Urinary bladder (tissue), 4 donors: Measurements from ENCODE around the gene MX1. TPM values are rescaled to one million over a fixed set of nuclear protein-coding genes. Genes with fewer than 3 reads are reported as not detected.

Source experiments
- DNase-seq: peaks from one replicate; pipeline ENCODE4 v3.0.0-alpha.2; 2015; ENCODE audit errors: extremely low spot score
- H3K27ac ChIP-seq: one replicate; pipeline ENCODE4 v1.5.1; 2013; ENCODE audit warnings: low read depth, mild to moderate bottlenecking, moderate library complexity
- H3K36me3 ChIP-seq: one replicate; pipeline ENCODE4 v1.6.1; 2013; ENCODE audit warnings: mild to moderate bottlenecking, moderate library complexity; ENCODE audit not compliant: insufficient read depth
- H3K4me1 ChIP-seq: one replicate; pipeline ENCODE4 v1.6.1; 2013; ENCODE audit warnings: mild to moderate bottlenecking, moderate library complexity; ENCODE audit not compliant: insufficient read depth
- H3K4me3 ChIP-seq: one replicate; pipeline ENCODE4 v1.5.1; 2013; ENCODE audit warnings: low read depth, low read length
- WGBS: extraction: QIAGEN DNeasy Blood & Tissue Kit; methylation state at CpG from one replicate; pipeline ENCODE4 v1.1.7; 2013; 5-methylcytosine and 5-hydroxymethylcytosine counted together
- polyA plus RNA-seq: library from polyadenylated mRNA; stranded (reverse); fragments of 200-250 nt; gene quantifications from one replicate; pipeline ENCODE4 v1.2.3, GENCODE V29; 2013
- total RNA-seq: library from RNA; depleted of rRNA; stranded (reverse); fragments of >200 nt; gene quantifications from one replicate; pipeline ENCODE4 v1.2.3, GENCODE V29; 2014
- donor health status: healthy with polysubstance abuse.
- donor health status: healthy.

The MX1 gene
- total and polyA plus RNA-seq, 2 donors, result 20.4 to 51.2 TPM

- 59% methylated on average over 7 of the region's 7 CpGs for WGBS
- Histone ChIP-seq H3K36me3 (no peaks in the 10 kb centered on the region), H3K4me3 (no peak overlapping the region), H3K4me1 (no peaks in the 10 kb centered on the region), H3K27ac (no peak overlapping the region)
- DNase-seq, result no peak
Measured at GRCh38 chr21:41506005-41506594, 80.1 kb downstream of the MX1 start.

GRCh38 chr21:41506611-41507520, 80.8 kb downstream of the MX1 start:
- 3% methylated on average over 64 of the region's 64 CpGs for WGBS
- H3K36me3 ChIP-seq, result no peaks in the 10 kb centered on the region
- peak overlapping the region; percentile 44 for H3K27ac ChIP-seq

GRCh38 chr21:41507521-41508414, 81.7 kb downstream of the MX1 start, which contains the start of gene TMPRSS2:
TSS of gene TMPRSS2 (minus strand) at chr21:41508158. CDS start at chr21:41498133, 10,025 bp downstream.
- H3K4me3 ChIP-seq, result peak within 1 kb of the TSS; percentile 19
- H3K36me3 ChIP-seq, result no peaks in the 10 kb centered on the region
- no peaks in the 10 kb centered on the region for H3K4me1 ChIP-seq
- no peak for DNase-seq
- under 1% methylated on average over 85 of the region's 85 CpGs for WGBS
- H3K27ac ChIP-seq, result peak within 1 kb of the TSS; percentile 45

More at GRCh38 chr21:41506611-41507520, 80.8 kb downstream of the MX1 start:
- H3K4me1 ChIP-seq, result no peaks in the 10 kb centered on the region
- no peak for DNase-seq
- peak overlapping the region; percentile 19 for H3K4me3 ChIP-seq

GRCh38 chr21:41508415-41509144, 82.5 kb downstream of the MX1 start:
- 7% methylated on average over 28 of the region's 28 CpGs for WGBS
- Histone ChIP-seq H3K36me3 (no peaks in the 10 kb centered on the region), H3K27ac (peak overlapping the region; percentile 45), H3K4me1 (no peaks in the 10 kb centered on the region), H3K4me3 (peak overlapping the region; percentile 19)
- DNase-seq, result no peak

Other genes starting within 250 kb of the MX1 start
- gene FAM3B, start 109.4 kb upstream of the MX1 start, total RNA-seq, result 22.2 TPM
- gene FAM3B, start 109.4 kb upstream of the MX1 start, polyA plus RNA-seq, result 17.6 TPM
- gene MX2, start 64.2 kb upstream of the MX1 start, total RNA-seq, result 10.3 TPM
- gene MX2, start 64.2 kb upstream of the MX1 start, polyA plus RNA-seq, result 8.2 TPM
- gene TMPRSS2, start 81.9 kb downstream of the MX1 start, total RNA-seq, result 27.1 TPM
- 5.1 TPM for gene TMPRSS2, start 81.9 kb downstream of the MX1 start, polyA plus RNA-seq